HEK293 (cell line): ENCODE data around the gene CDH18.

Experiments
- TCF7L2 ChIP-seq: IDR thresholded peaks from 2 replicates; pipeline ENCODE4 v1.6.1; 2011; ENCODE audit warnings: low read depth, mild to moderate bottlenecking, inconsistent platforms, low read length, moderate library complexity, borderline replicate concordance
- ZNF24 ChIP-seq: fragments of 450-650 bp; formaldehyde crosslinking; IDR thresholded peaks from 2 replicates; pipeline ENCODE4 v1.5.1; 2016; ENCODE audit warnings: missing biosample characterization, missing genetic modification characterization
- ZNF600 ChIP-seq: fragments of 450-650 bp; formaldehyde crosslinking; IDR thresholded peaks from 2 replicates; pipeline ENCODE4 v1.5.1; 2016; ENCODE audit warnings: missing biosample characterization, missing genetic modification characterization
- ZNF654 ChIP-seq: fragments of 450-650 bp; formaldehyde crosslinking; IDR thresholded peaks from 2 replicates; pipeline ENCODE4 v1.5.1; 2016; ENCODE audit warnings: low read depth, missing biosample characterization, missing genetic modification characterization
- ZNF747 ChIP-seq: fragments of 450-650 bp; formaldehyde crosslinking; IDR thresholded peaks from 2 replicates; pipeline ENCODE4 v1.5.1; 2016; ENCODE audit warnings: missing biosample characterization, missing genetic modification characterization
- TF ChIP-seq, protein P1 (sequence below): fragments of 450-650 bp; formaldehyde crosslinking; IDR thresholded peaks from 2 replicates; pipeline ENCODE4 v1.5.1; 2016; ENCODE audit warnings: missing biosample characterization, missing genetic modification characterization
- TF ChIP-seq, protein P2 (sequence below): fragments of 450-650 bp; formaldehyde crosslinking; IDR thresholded peaks from 2 replicates; pipeline ENCODE4 v1.5.1; 2016; ENCODE audit warnings: missing biosample characterization, missing genetic modification characterization
- TF ChIP-seq, protein P3 (sequence below): fragments of 450-650 bp; formaldehyde crosslinking; IDR thresholded peaks from 2 replicates; pipeline ENCODE4 v1.5.1; 2016; ENCODE audit warnings: missing biosample characterization, missing genetic modification characterization

DNA sequence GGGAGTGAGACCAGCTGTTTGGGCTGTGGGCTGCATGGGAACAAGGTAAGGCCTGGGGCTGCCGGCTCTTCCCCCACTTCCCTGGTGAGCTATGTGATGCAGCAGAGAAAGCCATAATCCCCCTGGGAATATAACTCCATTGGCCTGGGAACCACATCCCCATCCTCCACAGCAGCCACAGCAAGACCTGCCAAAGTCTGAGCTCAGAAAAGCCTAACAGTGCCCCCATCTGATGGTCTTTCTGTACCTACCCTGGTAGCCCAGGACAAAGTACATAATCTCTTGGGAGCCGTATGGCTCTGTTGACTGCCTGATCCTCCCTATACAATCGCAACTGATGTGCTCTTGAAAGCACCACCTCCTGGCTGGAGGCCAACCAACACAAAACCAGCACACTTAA is 432.6 kb downstream of the CDH18 start:
- TF ChIP-seq ZNF600 (tag by site-specific recombination) (no peak), TCF7L2 (no peak), ZNF654 (tag by site-specific recombination) (no peak), ZNF24 (tag by site-specific recombination) (no peak), ZNF747 (tag by site-specific recombination) (no peak)
- TF ChIP-seq, protein P1, sequence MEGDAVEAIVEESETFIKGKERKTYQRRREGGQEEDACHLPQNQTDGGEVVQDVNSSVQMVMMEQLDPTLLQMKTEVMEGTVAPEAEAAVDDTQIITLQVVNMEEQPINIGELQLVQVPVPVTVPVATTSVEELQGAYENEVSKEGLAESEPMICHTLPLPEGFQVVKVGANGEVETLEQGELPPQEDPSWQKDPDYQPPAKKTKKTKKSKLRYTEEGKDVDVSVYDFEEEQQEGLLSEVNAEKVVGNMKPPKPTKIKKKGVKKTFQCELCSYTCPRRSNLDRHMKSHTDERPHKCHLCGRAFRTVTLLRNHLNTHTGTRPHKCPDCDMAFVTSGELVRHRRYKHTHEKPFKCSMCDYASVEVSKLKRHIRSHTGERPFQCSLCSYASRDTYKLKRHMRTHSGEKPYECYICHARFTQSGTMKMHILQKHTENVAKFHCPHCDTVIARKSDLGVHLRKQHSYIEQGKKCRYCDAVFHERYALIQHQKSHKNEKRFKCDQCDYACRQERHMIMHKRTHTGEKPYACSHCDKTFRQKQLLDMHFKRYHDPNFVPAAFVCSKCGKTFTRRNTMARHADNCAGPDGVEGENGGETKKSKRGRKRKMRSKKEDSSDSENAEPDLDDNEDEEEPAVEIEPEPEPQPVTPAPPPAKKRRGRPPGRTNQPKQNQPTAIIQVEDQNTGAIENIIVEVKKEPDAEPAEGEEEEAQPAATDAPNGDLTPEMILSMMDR, result no peak
- TF ChIP-seq, protein P2, sequence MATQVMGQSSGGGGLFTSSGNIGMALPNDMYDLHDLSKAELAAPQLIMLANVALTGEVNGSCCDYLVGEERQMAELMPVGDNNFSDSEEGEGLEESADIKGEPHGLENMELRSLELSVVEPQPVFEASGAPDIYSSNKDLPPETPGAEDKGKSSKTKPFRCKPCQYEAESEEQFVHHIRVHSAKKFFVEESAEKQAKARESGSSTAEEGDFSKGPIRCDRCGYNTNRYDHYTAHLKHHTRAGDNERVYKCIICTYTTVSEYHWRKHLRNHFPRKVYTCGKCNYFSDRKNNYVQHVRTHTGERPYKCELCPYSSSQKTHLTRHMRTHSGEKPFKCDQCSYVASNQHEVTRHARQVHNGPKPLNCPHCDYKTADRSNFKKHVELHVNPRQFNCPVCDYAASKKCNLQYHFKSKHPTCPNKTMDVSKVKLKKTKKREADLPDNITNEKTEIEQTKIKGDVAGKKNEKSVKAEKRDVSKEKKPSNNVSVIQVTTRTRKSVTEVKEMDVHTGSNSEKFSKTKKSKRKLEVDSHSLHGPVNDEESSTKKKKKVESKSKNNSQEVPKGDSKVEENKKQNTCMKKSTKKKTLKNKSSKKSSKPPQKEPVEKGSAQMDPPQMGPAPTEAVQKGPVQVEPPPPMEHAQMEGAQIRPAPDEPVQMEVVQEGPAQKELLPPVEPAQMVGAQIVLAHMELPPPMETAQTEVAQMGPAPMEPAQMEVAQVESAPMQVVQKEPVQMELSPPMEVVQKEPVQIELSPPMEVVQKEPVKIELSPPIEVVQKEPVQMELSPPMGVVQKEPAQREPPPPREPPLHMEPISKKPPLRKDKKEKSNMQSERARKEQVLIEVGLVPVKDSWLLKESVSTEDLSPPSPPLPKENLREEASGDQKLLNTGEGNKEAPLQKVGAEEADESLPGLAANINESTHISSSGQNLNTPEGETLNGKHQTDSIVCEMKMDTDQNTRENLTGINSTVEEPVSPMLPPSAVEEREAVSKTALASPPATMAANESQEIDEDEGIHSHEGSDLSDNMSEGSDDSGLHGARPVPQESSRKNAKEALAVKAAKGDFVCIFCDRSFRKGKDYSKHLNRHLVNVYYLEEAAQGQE (tag by site-specific recombination), result no peak
- TF ChIP-seq, protein P3, sequence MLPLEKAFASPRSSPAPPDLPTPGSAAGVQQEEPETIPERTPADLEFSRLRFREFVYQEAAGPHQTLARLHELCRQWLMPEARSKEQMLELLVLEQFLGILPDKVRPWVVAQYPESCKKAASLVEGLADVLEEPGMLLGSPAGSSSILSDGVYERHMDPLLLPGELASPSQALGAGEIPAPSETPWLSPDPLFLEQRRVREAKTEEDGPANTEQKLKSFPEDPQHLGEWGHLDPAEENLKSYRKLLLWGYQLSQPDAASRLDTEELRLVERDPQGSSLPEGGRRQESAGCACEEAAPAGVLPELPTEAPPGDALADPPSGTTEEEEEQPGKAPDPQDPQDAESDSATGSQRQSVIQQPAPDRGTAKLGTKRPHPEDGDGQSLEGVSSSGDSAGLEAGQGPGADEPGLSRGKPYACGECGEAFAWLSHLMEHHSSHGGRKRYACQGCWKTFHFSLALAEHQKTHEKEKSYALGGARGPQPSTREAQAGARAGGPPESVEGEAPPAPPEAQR (tag by site-specific recombination), result no peak
